Stomach (tissue), 9 donors: ENCODE results near the gene TCL1A. TPM values are rescaled to one million over a fixed set of nuclear protein-coding genes. Genes with fewer than 3 reads are reported as not detected.
A peak's percentile ranks its signal among the peaks of the same experiment; 100 is the strongest.

Experiments
- DNase-seq, 2 donors: peaks; one replicate each; pipeline versions ENCODE4 v3.0.0 to v3.0.0-alpha.2; 2013 to 2019
- H3K27ac ChIP-seq, 5 donors: fragments of 200-600 bp in 4 of 5; sonication (generic) in 4 of 5; one replicate each; pipeline ENCODE4 v1.5.1; 2013 to 2019; ENCODE audit warnings: mild to moderate bottlenecking in 1 of 5, moderate library complexity in 1 of 5
- H3K27me3 ChIP-seq, 3 donors: fragments of 200-600 bp; sonication (generic); one replicate each; pipeline ENCODE4 v1.5.1; 2017 to 2019; ENCODE audit warnings: mixed run types in 1 of 3
- H3K36me3 ChIP-seq, 4 donors: fragments of 200-600 bp; sonication (generic); 1 replicate in 3 of 4; 2 replicates in 1 of 4; pipeline ENCODE4 v1.5.1; 2016 to 2019
- H3K4me1 ChIP-seq, 4 donors: fragments of 200-600 bp; sonication (generic); one replicate each; pipeline ENCODE4 v1.5.1; 2016 to 2019
- H3K4me3 ChIP-seq, 4 donors: fragments of 200-600 bp; sonication (generic) in 3 of 4; one replicate each; pipeline ENCODE4 v1.5.1; 2016 to 2019; ENCODE audit warnings: mild to moderate bottlenecking in 1 of 4
- H3K9me3 ChIP-seq, 4 donors: fragments of 200-600 bp; sonication (generic); one replicate each; pipeline ENCODE4 v1.5.1; 2016 to 2019
- EP300 ChIP-seq: sonication (generic); formaldehyde crosslinking; IDR thresholded peaks from one replicate; pipeline ENCODE4 v1.6.1; 2017; ENCODE audit warnings: antibody characterized with exemption
- POLR2AphosphoS5 ChIP-seq, 3 donors: sonication (generic); formaldehyde crosslinking; IDR thresholded peaks; one replicate each; pipeline ENCODE4 v1.6.1; 2016; ENCODE audit warnings: antibody characterized with exemption in 3 of 3
- WGBS, 5 donors: extraction: QIAGEN DNeasy Blood & Tissue Kit in 3 of 5; methylation state at CpG; one replicate each; pipeline versions ENCODE4 v1.1.5 to v1.1.7; 2013 to 2018; 5-methylcytosine and 5-hydroxymethylcytosine counted together
- intact Hi-C: fragments of 100-400 bp; cut with DNase I; formaldehyde crosslinking; loops from one replicate; pipeline ENCODE4 v1.15.1; 2023; ENCODE audit warnings: low total_unique reads
- polyA plus RNA-seq, 3 donors: library from polyadenylated mRNA; stranded (reverse); fragments of 200-250 nt; gene quantifications; one replicate each; pipeline ENCODE4 v1.2.3, GENCODE V29; 2013
- total RNA-seq, 5 donors: library from RNA; depleted of rRNA; stranded (reverse); fragments of >200 nt; gene quantifications; one replicate each; pipeline versions ENCODE4 v1.1.0 to v1.2.3, GENCODE V29; 2014 to 2016
- TF ChIP-seq, protein P1 (sequence below), 7 experiments: fragments of 450-650 bp in 4 of 7; fragments of 200-600 bp in 3 of 7; sonication (generic) in 3 of 7; IDR thresholded peaks; one replicate each; pipeline ENCODE4 v1.5.1; 2016 to 2019; ENCODE audit warnings: antibody characterized with exemption in 7 of 7, control low read depth in 2 of 7, mild to moderate bottlenecking in 1 of 7
- donor health status: healthy with polysubstance abuse.
- donor health status: Bipolar disorder and iron deficiency.
- donor health status: healthy.

Gene TCL1A
- total and polyA plus RNA-seq, 8 donors, result 3.9 to 6.5 TPM; not detected in 6

- Histone ChIP-seq H3K27me3 (peaks cover 0 to 41% (median 5%) of the 10 kb centered on the region in 3 donors), H3K9me3 (no peaks in the 10 kb centered on the region), H3K4me1 (peaks cover 0 to 22% (median 10%) of the 10 kb centered on the region in 4 donors), H3K36me3 (no peaks in the 10 kb centered on the region), H3K27ac (peak overlapping the region in 3 of 5 donors; percentile 13 to 49 (median 20)), H3K4me3 (no peak overlapping the region)
- intact Hi-C loops, result no loop called here
- TF ChIP-seq, protein P1, sequence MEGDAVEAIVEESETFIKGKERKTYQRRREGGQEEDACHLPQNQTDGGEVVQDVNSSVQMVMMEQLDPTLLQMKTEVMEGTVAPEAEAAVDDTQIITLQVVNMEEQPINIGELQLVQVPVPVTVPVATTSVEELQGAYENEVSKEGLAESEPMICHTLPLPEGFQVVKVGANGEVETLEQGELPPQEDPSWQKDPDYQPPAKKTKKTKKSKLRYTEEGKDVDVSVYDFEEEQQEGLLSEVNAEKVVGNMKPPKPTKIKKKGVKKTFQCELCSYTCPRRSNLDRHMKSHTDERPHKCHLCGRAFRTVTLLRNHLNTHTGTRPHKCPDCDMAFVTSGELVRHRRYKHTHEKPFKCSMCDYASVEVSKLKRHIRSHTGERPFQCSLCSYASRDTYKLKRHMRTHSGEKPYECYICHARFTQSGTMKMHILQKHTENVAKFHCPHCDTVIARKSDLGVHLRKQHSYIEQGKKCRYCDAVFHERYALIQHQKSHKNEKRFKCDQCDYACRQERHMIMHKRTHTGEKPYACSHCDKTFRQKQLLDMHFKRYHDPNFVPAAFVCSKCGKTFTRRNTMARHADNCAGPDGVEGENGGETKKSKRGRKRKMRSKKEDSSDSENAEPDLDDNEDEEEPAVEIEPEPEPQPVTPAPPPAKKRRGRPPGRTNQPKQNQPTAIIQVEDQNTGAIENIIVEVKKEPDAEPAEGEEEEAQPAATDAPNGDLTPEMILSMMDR (IDR thresholded peaks at IDR 0.05), result no peak
- TF ChIP-seq EP300, result no peak
- no peak for DNase-seq
- 40 to 60% (median 48%) methylated on average over 5 of the region's 5 CpGs for WGBS, 5 donors
These were observed 50.6 kb downstream of the TCL1A start for GRCh38 chr14:95663226-95663797.

DNA sequence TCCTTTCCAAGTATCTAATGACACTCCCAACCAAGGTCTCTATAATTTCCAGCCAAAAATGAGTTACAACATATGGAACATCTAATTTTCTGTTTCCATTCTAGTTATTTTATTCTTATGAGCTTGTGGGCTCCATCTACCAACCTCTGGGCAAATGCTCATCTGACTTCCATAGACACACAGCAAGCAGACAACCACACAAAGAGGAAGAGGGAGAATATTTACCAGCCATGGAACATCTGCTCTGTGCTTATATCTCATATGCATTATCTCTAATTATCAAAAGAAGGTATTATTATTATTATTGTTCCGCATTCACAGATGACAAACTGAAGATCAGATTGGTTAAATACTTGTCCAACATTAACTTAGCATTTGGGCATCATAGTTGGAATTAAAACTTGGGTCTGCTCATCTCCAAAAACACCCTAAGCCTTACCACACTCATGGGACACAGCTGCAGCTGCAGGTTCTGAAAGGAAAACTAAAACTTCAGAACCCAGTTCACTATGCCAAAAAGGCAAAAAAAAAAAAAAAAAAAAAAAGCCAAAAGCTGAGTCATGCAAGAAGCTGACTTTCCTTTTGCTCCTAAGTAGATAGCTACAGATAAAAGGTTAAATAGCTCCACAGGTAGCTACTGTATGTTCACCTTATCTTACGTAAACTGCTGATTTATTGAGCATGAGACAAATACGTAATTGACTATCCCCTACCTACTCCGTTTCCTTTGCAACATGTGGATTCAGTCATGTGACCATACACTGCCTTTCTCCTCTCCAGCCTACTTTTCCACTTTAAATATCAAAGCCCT is 51.3 kb downstream of the TCL1A start:
- peak in 1 of 2 donors; percentile 29 for DNase-seq
- intact Hi-C loops, result no loop called here
- Histone ChIP-seq H3K9me3 (no peaks in the 10 kb centered on the region), H3K4me3 (no peak overlapping the region), H3K27me3 (peaks cover 0 to 46% (median 5%) of the 10 kb centered on the region in 3 donors), H3K36me3 (no peaks in the 10 kb centered on the region), H3K4me1 (peaks cover 0 to 22% (median 10%) of the 10 kb centered on the region in 4 donors), H3K27ac (peak overlapping the region in 3 of 5 donors; percentile 13 to 49 (median 20))
- WGBS, 5 donors, result 20 to 40% (median 32%) methylated on average over 4 of the region's 4 CpGs
- TF ChIP-seq POLR2AphosphoS5 (IDR thresholded peaks at IDR 0.05), result peak in 1 of 3 donors; percentile 6
- TF ChIP-seq, protein P1 (IDR thresholded peaks at IDR 0.05), result no peak

DNA sequence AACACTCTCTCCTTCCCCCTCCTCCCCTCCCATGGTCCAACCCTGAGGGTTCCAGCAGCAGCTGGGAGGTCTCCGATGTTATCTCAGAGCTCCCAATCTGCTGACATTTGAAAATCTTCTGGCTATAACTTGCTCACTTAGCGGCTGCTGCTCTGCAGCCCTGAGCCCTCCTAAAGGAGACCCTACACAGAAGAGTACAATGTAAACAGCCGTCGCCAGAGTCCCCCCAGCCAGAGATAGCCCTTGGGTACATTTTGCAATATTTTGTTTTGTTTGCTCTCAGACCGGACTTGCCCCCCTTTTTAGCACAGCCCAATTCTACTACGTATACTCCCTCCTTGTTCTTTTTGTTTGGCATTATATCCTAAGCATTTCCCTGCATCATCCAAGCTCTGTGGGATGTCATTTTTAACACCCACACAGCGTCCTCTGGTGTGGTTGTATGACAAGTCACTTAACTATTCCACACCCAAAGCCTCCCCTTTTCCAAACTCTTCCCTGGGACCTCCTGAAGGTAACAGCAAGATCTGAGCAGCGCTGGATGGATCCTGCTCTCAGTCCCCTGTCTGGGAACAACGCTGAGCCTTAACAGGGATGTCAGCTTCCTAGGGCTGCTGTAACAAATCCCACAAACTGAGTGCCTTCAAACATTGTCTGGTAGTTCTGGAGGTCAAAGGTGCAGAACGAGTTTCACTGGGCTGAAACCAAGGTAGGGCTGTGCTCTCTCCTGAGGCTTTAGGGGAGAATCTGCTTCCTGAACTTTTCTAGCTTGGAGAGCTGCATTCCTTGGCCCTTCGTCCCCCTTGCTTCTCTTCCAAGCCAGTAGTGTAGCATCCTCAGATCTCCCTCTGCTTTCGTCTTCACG is 53.0 kb downstream of the TCL1A start:
- H3K27me3 ChIP-seq, result peaks cover 0 to 34% (median 0%) of the 10 kb centered on the region in 3 donors
- TF ChIP-seq, protein P1 (IDR thresholded peaks at IDR 0.05), result no peak
- no peaks in the 10 kb centered on the region for H3K36me3 ChIP-seq
- H3K4me3 ChIP-seq, result no peak overlapping the region
- 35 to 45% (median 40%) methylated on average over 13 of the region's 13 CpGs for WGBS, 5 donors
- intact Hi-C loops, result no loop called here
- H3K4me1 ChIP-seq, result peaks cover 0 to 22% (median 10%) of the 10 kb centered on the region in 4 donors
- no peak for DNase-seq
- H3K27ac ChIP-seq, result no peak overlapping the region
- H3K9me3 ChIP-seq, result no peaks in the 10 kb centered on the region

- Histone ChIP-seq H3K27ac (no peak overlapping the region), H3K36me3 (no peaks in the 10 kb centered on the region), H3K27me3 (peaks cover 0 to 34% (median 0%) of the 10 kb centered on the region in 3 donors), H3K4me3 (no peak overlapping the region), H3K4me1 (peaks cover 0 to 22% (median 10%) of the 10 kb centered on the region in 4 donors), H3K9me3 (no peaks in the 10 kb centered on the region)
- intact Hi-C loops, result no loop called here
- DNase-seq, result no peak
- TF ChIP-seq POLR2AphosphoS5 (IDR thresholded peaks at IDR 0.05), result no peak
- TF ChIP-seq, protein P1 (IDR thresholded peaks at IDR 0.05), result no peak
- 72 to 84% (median 79%) methylated on average over 5 of the region's 5 CpGs for WGBS, 5 donors
These were observed 53.9 kb downstream of the TCL1A start for GRCh38 chr14:95659990-95660385.
